Keratinocyte (primary cell): ENCODE data around the gene OTOR. TPM values are rescaled to one million over a fixed set of nuclear protein-coding genes. Genes with fewer than 3 reads are reported as not detected.

Experiments
- DNase-seq: peaks from one replicate; pipeline ENCODE4 v3.0.0-alpha.2; 2011; ENCODE audit warnings: low read depth, missing footprints, low spot score
- FAIRE-seq: peaks from 2 replicates; lab custom pipeline; 2011; peaks lifted over from hg19 to GRCh38; lab: Jason Lieb, UNC
- H2AFZ ChIP-seq: 2 replicates; pipeline ENCODE4 v1.6.0; 2012; ENCODE audit warnings: low read length, control low read depth, inconsistent platforms; ENCODE audit not compliant: control insufficient read depth
- H3K27ac ChIP-seq: 2 replicates; pipeline ENCODE4 v1.5.1; 2011; ENCODE audit warnings: low read length; ENCODE audit not compliant: control insufficient read depth, insufficient read depth
- H3K27me3 ChIP-seq: 3 replicates; pipeline ENCODE4 v1.6.0; 2011; ENCODE audit warnings: low read length; ENCODE audit not compliant: control insufficient read depth, insufficient read depth; ENCODE audit errors: extremely low read depth
- H3K36me3 ChIP-seq, 2 experiments: 2 replicates in 1 of 2; 3 replicates in 1 of 2; pipeline ENCODE4 v1.5.1; 2011; ENCODE audit warnings: low read length in 2 of 2, mild to moderate bottlenecking in 1 of 2; ENCODE audit not compliant: control insufficient read depth in 2 of 2, insufficient read depth in 2 of 2; ENCODE audit errors: extremely low read depth in 1 of 2
- H3K4me1 ChIP-seq: 3 replicates; pipeline ENCODE4 v1.5.1; 2011; ENCODE audit warnings: low read length; ENCODE audit not compliant: control insufficient read depth, insufficient read depth; ENCODE audit errors: extremely low read depth
- H3K4me2 ChIP-seq: 3 replicates; pipeline ENCODE4 v1.6.0; 2011; ENCODE audit warnings: low read depth, low read length; ENCODE audit not compliant: control insufficient read depth, insufficient read depth; ENCODE audit errors: extremely low read depth
- H3K4me3 ChIP-seq, 3 experiments: fragments of 200-600 bp in 1 of 3; sonication (generic) in 1 of 3; 2 replicates in 2 of 3; 3 replicates in 1 of 3; pipeline ENCODE4 v1.5.1; 2011 to 2016; ENCODE audit warnings: low read length in 3 of 3, mild to moderate bottlenecking in 3 of 3, control low read depth in 2 of 3, inconsistent platforms in 1 of 3, low read depth in 1 of 3, mixed read lengths in 1 of 3, mixed run types in 1 of 3, moderate library complexity in 1 of 3; ENCODE audit not compliant: control insufficient read depth in 2 of 3, insufficient read depth in 2 of 3; ENCODE audit errors: extremely low read depth in 1 of 3
- H3K79me2 ChIP-seq: 2 replicates; pipeline ENCODE4 v1.6.0; 2012; ENCODE audit warnings: low read length; ENCODE audit not compliant: control insufficient read depth, insufficient read depth
- H3K9ac ChIP-seq: 3 replicates; pipeline ENCODE4 v1.6.0; 2011; ENCODE audit warnings: low read length; ENCODE audit not compliant: control insufficient read depth, insufficient read depth; ENCODE audit errors: extremely low read depth
- H3K9me1 ChIP-seq: 3 replicates; pipeline ENCODE4 v1.6.0; 2011; ENCODE audit warnings: low read length; ENCODE audit not compliant: control insufficient read depth, insufficient read depth; ENCODE audit errors: extremely low read depth
- H3K9me3 ChIP-seq: 2 replicates; pipeline ENCODE4 v1.5.1; 2012; ENCODE audit warnings: low read depth, low read length; ENCODE audit not compliant: control insufficient read depth
- H4K20me1 ChIP-seq: 3 replicates; pipeline ENCODE4 v1.6.0; 2011; ENCODE audit warnings: low read length; ENCODE audit not compliant: control insufficient read depth, insufficient read depth; ENCODE audit errors: extremely low read depth
- EZH2 ChIP-seq: IDR thresholded peaks from one replicate; pipeline ENCODE4 v1.6.1; 2012; ENCODE audit warnings: inconsistent platforms, mild to moderate bottlenecking, low read length, moderate library complexity
- dilution Hi-C: fragments of 300-500 bp; cut with MboI; formaldehyde crosslinking; loops from one replicate; pipeline ENCODE4 v1.7.0; 2020; ENCODE audit warnings: low sequenced_read_pairs; ENCODE audit not compliant: extremely low pct_ligation_motif_present
- polyA plus RNA-seq, 5 experiments: library from polyadenylated mRNA; depleted of rRNA in 3 of 5; stranded (reverse) in 3 of 5; stranded (forward) in 1 of 5; unstranded in 1 of 5; fragments of >200 nt; gene quantifications; 1 replicate in 1 of 5; 2 replicates in 3 of 5; 3 replicates in 1 of 5; pipeline versions ENCODE4 v1.2.1 to v1.2.3, GENCODE V29; 2011 to 2012; ENCODE audit warnings: missing spikeins in 2 of 5, low read depth in 1 of 5, low replicate concordance in 1 of 5
- TF ChIP-seq, protein P1 (sequence below), 3 experiments: IDR thresholded peaks in 1 of 3; conservative IDR thresholded peaks in 1 of 3; optimal IDR thresholded peaks in 1 of 3; 2 replicates in 2 of 3; 3 replicates in 1 of 3; pipeline versions ENCODE3 to v1.5.1; 2011; ENCODE audit warnings: low read length in 3 of 3, mild to moderate bottlenecking in 3 of 3, moderate library complexity in 2 of 3, control low read depth in 1 of 3, inconsistent platforms in 1 of 3; ENCODE audit not compliant: insufficient read depth in 2 of 3; ENCODE audit errors: extremely low read depth in 1 of 3

OTOR gene
- polyA plus RNA-seq, 1 donor (not counting 4 experiments of a cell fraction or from before 2014, with no cell fraction given) = not detected

DNA sequence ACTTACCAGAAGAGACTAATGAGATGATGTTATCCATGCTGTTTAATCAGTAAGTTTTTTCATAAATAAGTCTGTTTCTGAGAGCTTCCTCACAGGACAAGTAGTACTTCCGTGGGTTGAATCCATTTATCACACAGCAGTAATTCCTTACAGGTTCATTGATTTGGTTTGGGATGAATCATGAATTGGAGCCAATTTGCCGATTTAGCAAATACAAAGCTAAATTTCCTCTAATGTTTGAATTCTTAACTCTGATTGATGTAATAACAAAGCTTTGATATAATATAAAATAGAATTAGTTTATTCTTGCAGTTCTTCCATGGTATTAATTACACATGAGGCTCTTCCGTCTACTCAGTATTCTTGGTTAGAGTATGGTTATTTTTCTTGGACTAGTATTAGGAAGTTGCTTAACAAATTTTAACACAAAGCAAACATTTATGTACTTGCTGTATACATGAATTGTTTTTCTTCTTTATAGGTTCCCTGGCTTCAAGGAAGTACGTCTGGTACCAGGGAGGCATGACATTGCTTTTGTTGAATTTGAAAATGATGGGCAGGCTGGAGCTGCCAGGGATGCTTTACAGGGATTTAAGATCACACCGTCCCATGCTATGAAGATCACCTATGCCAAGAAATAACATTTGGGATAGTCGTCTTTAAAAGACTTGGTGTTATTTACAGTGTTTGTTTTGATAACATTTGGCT is 7.6 kb upstream of the OTOR start:
- H3K4me3 ChIP-seq = no peak overlapping the region
- H3K27me3 ChIP-seq = no peaks in the 10 kb centered on the region
- H4K20me1 ChIP-seq = no peaks in the 10 kb centered on the region
- no peaks in the 10 kb centered on the region for H3K9me1 ChIP-seq
- TF ChIP-seq EZH2 = no peak
- TF ChIP-seq, protein P1, sequence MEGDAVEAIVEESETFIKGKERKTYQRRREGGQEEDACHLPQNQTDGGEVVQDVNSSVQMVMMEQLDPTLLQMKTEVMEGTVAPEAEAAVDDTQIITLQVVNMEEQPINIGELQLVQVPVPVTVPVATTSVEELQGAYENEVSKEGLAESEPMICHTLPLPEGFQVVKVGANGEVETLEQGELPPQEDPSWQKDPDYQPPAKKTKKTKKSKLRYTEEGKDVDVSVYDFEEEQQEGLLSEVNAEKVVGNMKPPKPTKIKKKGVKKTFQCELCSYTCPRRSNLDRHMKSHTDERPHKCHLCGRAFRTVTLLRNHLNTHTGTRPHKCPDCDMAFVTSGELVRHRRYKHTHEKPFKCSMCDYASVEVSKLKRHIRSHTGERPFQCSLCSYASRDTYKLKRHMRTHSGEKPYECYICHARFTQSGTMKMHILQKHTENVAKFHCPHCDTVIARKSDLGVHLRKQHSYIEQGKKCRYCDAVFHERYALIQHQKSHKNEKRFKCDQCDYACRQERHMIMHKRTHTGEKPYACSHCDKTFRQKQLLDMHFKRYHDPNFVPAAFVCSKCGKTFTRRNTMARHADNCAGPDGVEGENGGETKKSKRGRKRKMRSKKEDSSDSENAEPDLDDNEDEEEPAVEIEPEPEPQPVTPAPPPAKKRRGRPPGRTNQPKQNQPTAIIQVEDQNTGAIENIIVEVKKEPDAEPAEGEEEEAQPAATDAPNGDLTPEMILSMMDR (optimal IDR thresholded peaks at IDR 0.05 in 1 of 3, IDR thresholded peaks at IDR 0.05 in 1 of 3, conservative IDR thresholded peaks at IDR 0.05 in 1 of 3; ENCODE audit: extremely low read depth in 1 of 3, insufficient read depth in 2 of 3, low read length in 3 of 3) = no peak
- no peaks in the 10 kb centered on the region for H3K4me1 ChIP-seq
- peaks cover 4 to 8% of the 10 kb centered on the region in 2 experiments for H3K36me3 ChIP-seq
- FAIRE-seq (no peak), DNase-seq (no peak)
- no peak overlapping the region for H3K27ac ChIP-seq
- dilution Hi-C loops = no loop called here
- H3K9ac ChIP-seq = no peak overlapping the region
- H2AFZ ChIP-seq = no peak overlapping the region
- no peaks in the 10 kb centered on the region for H3K9me3 ChIP-seq
- H3K79me2 ChIP-seq = peaks cover 6% of the 10 kb centered on the region
- no peak overlapping the region for H3K4me2 ChIP-seq

DNA sequence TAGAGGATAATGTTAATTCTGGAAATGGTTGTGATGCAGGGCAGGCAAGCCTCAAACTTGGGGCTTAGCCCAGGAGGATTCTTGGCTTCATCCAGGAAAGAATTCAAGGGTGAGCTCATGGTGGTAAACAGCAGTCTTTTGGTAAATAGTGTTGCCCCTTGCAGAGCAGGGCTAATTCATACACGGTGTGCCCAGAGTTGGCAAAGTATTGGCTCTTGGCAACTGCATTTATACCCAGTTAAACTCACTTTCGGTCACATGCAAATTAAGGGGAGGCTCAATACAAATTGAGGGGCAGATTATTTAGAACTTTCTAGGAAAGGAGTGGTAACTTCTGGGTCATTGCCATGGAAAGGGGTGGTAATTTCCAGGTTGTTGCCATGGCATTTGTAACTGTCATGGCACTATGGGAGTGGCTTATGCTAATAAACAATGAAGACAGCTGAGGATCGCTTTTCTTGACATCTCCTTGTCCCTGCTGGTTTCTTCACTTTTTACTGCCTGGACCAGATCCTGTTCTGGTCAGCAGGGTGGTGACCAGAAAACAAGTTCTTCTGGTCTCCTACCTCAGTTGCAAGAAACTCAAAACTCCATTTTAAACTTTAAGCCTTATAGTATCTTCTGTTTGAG is 3.9 kb upstream of the OTOR start:
- H3K27ac ChIP-seq = no peak overlapping the region

More for the DNA sequence above, 3.9 kb upstream of the OTOR start:
- no peaks in the 10 kb centered on the region for H3K9me1 ChIP-seq
- H3K79me2 ChIP-seq = no peaks in the 10 kb centered on the region
- no peak overlapping the region for H3K4me3 ChIP-seq
- no peak overlapping the region for H3K4me2 ChIP-seq
- no peak for TF ChIP-seq EZH2
- TF ChIP-seq, protein P1 (optimal IDR thresholded peaks at IDR 0.05 in 1 of 3, IDR thresholded peaks at IDR 0.05 in 1 of 3, conservative IDR thresholded peaks at IDR 0.05 in 1 of 3; ENCODE audit: extremely low read depth in 1 of 3, insufficient read depth in 2 of 3, low read length in 3 of 3) = no peak
- H4K20me1 ChIP-seq = no peaks in the 10 kb centered on the region
- no peaks in the 10 kb centered on the region for H3K9me3 ChIP-seq
- H3K4me1 ChIP-seq = no peaks in the 10 kb centered on the region
- FAIRE-seq = no peak
- no peak overlapping the region for H2AFZ ChIP-seq
- dilution Hi-C loops = no loop called here
- H3K27me3 ChIP-seq = no peaks in the 10 kb centered on the region
- DNase-seq = no peak
- peaks cover 0 to 7% of the 10 kb centered on the region in 2 experiments for H3K36me3 ChIP-seq
- no peak overlapping the region for H3K9ac ChIP-seq
